HG02970 (cell line): ENCODE results near the gene PIK3R2.

Experiments used
- ATAC-seq: cut with Tn5 transposase; IDR thresholded peaks from one replicate; pipeline ENCODE4 v1.9.1; 2021; ENCODE audit warnings: mild to moderate bottlenecking, moderate library complexity, moderate number of reproducible peaks; ENCODE audit not compliant: unreplicated experiment, low FRiP score

The PIK3R2 gene

DNA sequence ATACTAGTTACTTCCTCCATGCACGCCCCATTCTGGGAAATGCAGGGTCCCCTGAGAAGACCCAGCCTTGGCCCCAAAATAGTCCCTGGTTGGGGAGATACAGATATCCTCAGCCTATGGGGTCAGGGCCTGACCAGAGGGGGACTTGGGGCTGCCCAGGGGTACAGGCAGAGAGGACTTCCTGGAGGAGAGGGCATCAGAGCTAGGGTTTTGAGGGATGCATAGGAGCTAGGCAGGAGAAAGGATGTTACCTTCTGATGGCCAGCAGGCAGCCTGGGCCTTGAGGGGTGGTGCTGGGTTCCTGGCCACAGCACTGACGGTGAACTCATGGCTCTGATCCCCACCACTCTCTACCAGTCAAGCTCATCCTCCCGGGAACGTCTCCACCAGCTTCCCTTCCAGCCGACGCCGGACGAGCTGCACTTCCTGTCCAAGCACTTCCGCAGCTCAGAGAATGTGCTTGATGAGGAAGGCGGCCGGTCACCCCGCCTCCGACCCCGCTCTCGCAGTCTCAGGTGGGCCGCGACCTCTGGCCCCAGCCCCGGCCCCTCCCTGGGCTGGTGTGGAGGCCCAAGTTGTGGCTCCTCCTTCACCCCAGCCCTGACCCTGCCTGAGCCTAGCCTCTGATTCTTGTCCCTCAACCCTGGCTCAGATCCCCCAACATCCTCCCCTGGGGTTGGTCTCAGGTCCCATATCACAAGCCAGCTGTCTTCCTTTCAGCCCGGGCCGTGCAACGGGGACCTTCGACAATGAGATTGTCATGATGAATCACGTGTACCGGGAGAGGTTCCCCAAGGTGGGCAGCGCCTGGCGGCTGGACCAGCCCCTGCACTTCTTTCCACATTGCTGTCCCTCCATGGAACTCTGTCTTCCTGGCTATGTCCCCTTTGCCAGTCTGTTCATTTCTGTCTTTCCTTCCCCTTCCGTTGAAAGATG, 29.8 kb upstream of the PIK3R2 start:
- ATAC-seq, result no peak

DNA sequence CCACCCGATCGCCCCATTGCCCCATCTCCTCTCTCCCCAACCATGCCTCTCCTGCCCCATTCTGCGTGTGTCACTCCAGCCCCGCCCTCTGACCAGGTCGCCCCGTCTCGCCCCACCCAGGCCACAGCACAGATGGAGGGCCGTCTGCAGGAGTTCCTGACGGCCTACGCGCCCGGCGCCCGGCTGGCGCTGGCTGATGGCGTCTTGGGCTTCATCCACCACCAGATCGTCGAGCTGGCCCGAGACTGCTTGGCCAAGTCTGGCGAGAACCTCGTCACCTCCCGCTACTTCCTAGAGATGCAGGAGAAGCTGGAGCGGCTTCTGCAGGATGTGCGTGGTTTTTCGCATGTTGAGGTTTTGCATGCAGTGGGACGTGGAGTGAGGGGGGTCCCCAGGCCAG, 29.1 kb upstream of the PIK3R2 start:
- no peak for ATAC-seq

DNA sequence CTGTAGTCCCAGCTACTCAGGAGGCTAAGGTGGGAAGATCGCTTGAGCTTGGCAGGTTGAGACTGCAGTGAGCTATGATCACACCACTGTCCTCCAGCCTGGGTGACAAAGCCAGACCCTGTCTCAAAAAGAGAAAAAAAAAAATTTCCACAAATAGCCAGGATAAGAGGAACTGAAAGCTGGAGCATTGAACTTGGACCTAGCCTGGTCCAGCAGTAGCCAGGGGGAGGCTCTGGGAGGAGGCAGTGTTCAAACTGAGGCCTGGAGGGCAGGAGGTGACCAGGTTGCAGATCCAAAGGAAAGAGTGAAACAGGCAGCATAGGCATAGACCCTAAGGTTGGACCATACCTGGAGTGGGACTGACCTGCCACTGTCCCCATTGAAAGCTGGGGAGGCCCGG, 26.9 kb upstream of the PIK3R2 start:
- no peak for ATAC-seq

DNA sequence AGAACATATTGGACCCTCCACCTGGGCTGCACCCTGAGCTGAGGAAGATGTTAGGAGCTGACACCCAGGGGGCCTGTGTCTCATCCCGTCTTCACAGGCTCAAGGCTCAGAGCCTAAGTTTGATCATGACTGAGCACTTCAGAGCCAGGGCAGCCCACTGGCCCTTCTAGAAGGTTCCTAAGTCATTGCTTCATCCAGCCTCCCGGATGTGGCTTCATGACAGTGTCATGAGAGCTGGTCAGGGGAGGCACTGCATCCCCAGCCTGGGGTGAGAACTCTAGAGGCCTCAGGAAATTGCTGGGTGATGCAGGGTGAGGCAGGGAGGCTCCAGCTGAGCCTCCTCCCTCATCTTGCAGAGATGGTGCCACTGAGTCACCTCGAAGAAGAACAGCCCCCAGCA, 24.9 kb upstream of the PIK3R2 start:
- no peak for ATAC-seq

DNA sequence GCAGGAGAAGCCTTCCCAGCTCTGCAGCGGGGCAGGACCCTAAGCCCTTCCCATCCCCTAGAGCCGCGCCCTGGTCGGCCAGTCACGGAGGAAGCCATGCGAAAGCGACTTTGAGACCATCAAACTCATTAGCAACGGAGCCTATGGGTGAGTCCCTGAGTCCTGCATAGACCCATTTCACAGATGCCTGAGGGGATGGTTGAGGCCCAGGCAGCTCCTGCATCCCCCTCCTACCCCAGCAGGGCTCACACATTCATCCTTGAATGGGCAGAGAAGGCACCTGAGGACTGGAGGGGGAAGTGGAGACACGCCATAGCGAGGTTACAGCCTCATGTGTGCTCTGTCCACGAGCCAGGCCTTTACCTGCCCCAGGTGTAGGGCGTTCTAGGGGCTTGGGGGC, 24.2 kb upstream of the PIK3R2 start:
- no peak for ATAC-seq

DNA sequence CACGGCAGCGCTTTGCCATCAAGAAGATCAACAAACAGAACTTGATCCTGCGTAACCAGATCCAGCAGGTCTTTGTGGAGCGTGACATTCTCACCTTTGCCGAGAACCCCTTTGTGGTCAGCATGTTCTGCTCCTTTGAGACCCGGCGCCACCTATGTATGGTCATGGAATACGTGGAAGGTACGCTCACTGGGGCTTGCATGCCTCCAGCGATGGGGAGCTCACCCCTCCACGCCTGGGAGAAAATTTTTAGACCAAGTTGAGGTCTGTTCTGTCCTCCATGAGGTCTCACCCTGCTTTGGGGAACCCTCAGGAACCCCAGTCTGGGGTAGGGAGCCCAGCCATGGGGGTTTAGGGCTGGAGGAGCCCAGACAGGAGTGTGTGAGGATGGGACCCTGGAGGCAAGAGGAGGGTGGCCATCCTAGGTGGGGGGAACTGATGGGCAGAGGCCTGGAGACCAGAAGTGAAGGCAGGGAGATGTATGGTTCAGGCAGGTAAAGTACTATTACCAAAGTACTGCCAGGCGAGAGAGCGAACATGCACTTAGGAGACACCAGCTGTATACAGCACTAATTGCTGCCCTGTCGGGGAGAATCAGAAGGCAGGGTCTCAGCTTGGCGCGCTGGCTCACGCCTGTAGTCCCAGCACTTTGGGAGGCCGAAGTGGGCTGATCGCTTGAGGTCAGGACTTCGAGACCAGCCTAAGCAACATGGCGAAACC, 22.3 kb upstream of the PIK3R2 start:
- ATAC-seq, result no peak

DNA sequence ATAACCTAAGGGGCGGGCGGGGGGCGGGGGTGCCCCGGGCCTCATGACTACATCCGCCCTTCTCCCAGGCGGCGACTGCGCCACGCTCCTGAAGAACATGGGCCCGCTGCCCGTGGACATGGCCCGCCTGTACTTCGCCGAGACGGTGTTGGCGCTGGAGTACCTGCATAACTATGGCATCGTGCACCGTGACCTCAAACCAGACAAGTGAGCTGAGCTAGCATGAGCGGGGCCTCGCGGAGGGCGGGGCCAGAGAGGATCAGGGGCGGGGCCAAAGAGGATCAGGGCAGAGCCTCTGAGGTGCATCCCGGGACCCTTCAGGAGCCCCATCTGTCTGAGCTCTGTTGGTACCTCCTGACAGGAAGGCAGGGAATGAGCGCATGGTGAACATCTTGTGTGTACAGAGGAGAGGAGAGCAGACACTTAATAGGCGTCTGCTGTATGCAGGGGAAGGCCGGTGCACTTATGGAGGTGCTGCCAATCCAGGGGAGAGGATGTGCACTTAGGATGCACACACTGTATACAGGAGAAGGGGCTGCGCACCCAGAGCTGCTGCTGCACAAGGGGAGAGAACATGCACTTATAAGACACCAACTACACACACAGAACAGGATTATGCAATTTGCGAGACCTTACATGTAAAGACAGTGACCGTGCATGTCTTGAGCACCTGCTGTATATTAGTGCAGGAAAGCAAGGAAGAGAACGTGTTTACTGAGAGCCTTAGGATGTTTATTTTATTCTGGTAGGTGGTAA, 20.9 kb upstream of the PIK3R2 start:
- ATAC-seq, result no peak

DNA sequence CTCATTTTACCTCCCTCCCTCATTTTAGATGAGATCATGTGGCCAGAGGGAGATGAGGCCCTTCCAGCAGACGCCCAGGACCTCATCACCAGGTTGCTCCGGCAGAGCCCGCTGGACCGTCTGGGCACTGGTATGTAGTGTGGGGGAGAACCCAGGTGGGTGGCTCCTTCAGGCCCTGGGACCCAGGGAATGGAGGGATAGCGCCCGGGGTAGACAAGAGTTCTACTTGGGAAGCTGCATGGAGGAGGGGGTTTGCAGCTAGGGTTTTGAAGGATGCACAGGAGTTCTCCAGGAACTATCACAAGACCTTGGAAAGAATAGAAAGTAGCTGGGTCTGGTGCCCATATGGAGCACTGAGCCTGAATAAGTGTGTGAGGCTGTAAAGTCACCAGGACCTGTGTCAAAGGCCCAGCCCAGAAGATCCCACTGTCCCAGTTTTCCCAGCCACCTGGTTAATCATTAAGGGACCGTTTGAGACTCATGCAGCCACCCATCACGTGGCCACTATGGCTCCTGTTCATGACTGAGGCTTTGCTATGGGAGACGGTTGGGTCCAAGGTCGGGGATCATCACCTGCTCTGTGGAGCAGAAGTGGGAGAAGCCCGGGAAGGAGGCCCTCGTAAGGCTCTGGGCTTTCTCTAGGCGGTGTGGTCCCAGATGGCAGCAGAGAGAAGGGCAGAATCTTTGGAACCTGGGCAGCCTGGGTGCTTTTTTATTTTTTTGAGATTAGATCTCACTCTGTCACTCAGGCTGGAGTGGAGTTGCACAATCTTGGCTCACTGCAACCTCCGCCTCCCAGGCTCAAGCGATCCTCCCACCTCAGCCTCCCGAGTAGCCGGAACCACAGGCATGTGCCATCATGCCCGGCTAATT, 17.0 kb upstream of the PIK3R2 start:
- no peak for ATAC-seq

DNA sequence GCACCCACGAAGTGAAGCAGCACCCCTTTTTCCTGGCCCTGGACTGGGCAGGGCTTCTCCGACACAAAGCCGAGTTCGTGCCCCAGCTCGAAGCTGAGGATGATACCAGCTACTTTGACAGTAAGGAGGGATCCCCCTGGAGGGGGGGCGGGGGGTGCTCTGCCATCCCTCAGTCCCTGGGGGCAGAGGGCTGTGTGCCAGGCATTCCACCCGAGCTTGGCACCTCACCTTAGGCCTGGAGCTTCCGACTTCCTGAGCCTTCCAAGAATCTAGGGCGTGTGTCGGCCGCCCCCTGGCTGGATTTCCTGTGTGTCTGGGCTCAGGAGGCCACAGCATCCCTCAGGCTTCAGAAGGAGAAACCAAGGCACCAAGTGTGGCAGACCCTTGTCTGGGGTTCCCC, 15.7 kb upstream of the PIK3R2 start:
- no peak for ATAC-seq

DNA sequence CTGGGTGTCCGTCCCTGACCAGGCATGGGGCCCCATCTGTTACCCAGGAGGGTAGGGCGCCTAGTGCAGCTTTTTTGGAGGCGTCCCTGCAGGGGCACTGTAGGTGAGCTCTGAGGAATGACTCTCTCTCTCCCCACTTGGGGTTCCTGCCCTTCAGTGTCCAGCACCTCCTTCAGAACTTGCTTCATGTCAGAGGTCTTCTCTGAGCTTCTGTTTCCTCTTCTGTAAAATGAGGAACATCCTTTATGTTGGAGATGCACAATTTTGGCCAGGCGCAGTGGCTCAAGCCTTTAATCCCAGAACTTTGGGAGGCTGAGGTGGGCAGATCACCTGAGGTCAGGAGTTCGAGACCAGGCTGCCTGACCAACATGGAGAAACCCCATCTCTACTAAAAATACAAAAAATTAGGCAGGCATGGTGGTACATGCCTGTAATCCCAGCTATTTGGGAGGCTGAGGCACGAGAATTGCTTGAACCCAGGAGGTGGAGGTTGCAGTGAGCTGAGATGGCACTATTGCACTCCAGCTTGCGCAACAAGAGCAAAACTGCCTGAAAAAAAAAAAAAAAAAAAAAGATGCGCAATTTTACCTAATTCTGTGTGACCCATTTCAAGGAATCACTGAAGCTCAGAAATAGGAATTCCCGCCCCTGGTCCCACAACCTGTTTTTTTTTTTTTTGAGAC, 15.2 kb upstream of the PIK3R2 start:
- ATAC-seq, result no peak

DNA sequence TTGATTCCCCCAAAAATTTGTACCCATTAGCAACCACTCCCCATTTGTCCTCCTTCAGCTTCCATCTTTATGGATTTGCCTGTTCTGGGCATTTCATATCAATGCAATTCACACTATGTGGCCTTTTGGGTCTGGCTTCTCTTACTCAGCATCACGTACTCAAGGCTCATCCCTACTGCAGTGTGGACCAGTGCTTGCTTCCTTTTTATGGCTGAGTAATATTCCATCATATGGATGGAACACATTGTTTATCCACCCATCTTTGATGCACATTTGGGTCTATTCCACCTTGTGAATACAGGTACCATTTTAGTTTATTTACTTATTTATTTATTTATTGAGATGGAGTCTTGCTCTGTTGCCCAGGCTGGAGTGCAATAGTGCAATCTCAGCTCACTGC, 12.5 kb upstream of the PIK3R2 start:
- no peak for ATAC-seq

DNA sequence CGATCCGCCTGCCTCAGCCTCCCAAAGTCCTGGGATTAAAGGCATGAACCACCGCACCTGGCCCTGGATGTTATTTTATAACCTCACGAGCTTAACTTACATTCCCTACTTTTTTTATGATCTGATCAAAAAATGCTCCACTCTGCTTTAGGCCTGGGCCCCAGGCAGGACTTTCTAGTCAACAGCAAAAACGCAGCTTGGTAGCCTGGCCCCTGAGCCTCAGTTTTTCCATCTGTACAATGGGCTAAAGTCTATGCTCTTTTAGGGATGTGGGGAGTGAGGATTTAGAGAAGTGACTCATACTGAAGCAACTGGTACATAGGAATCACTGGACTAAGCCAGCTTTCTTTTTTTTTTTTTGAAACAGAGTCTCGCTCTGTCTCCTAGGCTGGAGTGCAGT, 11.9 kb upstream of the PIK3R2 start:
- ATAC-seq, result no peak

DNA sequence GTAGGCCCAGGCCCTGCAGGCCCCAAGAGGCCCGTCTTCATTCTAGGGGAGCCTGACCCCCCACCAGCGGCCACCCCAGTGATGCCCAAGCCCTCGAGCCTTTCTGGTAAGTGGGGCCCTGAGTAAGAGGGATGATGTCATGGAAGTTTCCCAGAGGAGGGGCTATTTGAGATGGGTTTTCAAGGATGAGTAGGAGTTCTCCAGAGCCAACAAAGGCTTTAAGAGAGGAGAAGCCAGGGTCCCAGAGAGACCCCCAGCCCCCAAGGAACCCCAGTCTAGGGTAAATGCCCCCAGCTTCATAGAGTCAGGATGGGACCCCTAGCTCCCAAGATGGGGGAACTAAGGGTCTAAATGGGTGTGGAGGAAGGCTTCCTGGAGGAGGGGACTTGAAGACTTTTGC, 9.1 kb upstream of the PIK3R2 start:
- no peak for ATAC-seq

DNA sequence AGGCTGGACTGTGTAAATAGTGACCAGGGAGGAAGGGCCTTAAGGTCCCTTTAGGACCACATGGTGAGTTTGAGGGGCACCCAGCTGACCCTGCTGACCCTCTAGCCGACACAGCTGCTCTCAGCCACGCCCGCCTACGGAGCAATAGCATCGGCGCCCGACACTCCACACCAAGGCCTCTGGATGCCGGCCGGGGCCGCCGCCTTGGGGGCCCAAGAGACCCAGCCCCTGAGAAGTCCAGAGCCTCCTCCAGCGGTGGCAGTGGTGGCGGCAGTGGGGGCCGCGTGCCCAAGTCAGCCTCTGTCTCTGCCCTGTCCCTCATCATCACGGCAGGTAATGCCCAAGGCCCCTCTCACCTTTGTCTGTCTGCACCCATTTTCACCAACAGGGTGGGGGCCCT, 8.6 kb upstream of the PIK3R2 start:
- ATAC-seq, result no peak

DNA sequence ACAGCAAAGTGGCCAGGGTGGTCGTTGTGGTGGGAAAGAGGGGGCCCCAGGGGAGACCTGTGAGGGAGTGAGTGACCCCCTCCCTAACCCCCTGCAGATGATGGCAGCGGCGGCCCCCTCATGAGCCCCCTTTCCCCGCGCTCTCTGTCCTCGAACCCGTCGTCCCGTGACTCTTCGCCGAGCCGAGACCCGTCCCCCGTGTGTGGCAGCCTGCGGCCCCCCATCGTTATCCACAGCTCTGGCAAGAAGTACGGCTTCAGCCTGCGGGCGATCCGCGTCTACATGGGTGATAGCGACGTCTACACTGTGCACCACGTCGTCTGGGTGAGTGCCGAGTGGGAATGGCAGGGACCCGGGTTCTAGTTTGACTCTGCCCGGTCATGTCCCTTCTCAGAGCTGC, 8.1 kb upstream of the PIK3R2 start:
- no peak for ATAC-seq

DNA sequence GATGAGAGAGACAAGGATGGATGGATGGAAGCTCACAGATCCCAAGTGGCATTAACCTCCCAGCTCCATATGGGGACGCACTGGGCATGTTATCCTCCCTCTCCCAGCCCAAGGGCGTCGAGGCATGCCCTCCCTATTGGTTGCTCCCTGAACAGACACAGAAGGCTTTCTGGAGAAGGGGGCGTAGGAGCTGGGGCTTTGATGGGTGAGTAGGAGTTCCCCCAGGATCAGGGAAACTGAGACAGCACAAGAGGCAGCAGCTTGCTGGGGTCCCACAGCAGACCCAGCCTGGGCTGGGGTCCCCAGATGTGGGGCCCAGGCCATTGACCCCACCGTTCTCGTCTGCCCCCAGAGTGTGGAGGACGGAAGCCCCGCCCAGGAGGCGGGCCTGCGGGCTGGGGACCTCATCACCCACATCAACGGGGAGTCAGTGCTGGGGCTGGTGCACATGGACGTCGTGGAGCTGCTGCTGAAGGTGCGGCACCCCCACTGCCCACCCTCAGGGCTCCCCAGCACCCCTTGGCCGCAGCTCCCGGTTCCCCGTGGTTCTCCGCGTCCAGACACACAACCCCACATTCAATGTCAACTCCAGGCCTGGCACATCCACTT, 7.5 kb upstream of the PIK3R2 start:
- ATAC-seq, result no peak

DNA sequence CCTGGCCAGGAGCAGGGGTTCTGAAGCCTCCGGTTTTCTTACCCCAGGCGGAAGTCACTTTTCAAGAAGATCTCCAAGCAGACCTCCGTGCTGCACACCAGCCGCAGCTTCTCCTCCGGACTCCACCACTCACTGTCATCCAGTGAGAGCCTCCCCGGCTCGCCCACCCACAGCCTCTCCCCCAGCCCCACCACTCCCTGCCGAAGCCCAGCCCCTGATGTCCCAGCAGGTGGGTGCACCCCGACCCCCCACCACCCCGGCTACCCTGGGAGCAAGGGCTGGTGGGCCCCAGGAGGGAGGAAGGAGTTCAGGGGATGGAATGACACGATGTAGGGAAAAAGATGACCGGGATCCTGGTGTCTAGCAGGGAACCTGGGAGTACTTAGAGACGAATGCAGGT, 5.6 kb upstream of the PIK3R2 start:
- no peak for ATAC-seq

DNA sequence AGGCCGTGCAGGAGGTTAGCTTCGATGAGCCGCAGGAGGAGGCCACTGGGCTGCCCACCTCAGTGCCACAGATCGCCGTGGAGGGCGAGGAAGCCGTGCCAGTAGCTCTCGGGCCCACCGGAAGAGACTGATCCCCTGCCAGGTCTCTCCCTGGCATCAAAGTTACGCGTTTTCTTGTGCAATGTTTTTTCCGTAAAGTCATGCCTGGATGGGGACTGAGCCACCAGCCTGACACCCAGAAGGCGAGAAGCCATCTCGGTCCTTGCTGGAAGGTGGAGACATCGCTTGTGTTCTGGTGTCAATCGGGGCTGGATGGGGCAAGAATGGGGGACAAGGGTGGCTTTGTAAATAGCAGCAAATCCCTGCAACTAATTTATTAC, 3.4 kb upstream of the PIK3R2 start:
- ATAC-seq, result no peak
